MG63 (cell line): ENCODE data around the gene GABPB2. TPM values are rescaled to one million over a fixed set of nuclear protein-coding genes. Genes with fewer than 3 reads are reported as not detected.

Experiments
- DNase-seq: peaks from one replicate; pipeline ENCODE4 v3.0.0-alpha.2; 2020
- H3K27me3 ChIP-seq: fragments of 250-450 bp; sonication (Bioruptor Pico); 2 replicates; pipeline ENCODE4 v1.5.1; 2020; ENCODE audit warnings: mild to moderate bottlenecking, moderate library complexity
- H3K36me3 ChIP-seq: fragments of 250-450 bp; sonication (Bioruptor Pico); 2 replicates; pipeline ENCODE4 v1.5.1; 2020; ENCODE audit warnings: mild to moderate bottlenecking, moderate library complexity
- H3K4me3 ChIP-seq: fragments of 250-450 bp; sonication (Bioruptor Pico); 2 replicates; pipeline ENCODE4 v1.5.1; 2020; ENCODE audit warnings: mild to moderate bottlenecking, moderate library complexity
- H3K9me3 ChIP-seq: fragments of 250-450 bp; sonication (Bioruptor Pico); 2 replicates; pipeline ENCODE4 v1.5.1; 2020; ENCODE audit warnings: mild to moderate bottlenecking, moderate library complexity
- total RNA-seq: library from RNA; depleted of rRNA; stranded (reverse); fragments of >200 nt; shearing (Covaris generic); gene quantifications from 2 replicates; pipeline ENCODE4 v1.2.3, GENCODE V29; 2014; ENCODE audit warnings: low replicate concordance; rRNA removed

GABPB2 gene
- total RNA-seq, 1 experiment from 2014 or later = 2.2 TPM

- H3K27me3 ChIP-seq = no peaks in the 10 kb centered on the region
- peak; percentile 26 for DNase-seq
- H3K9me3 ChIP-seq = no peaks in the 10 kb centered on the region
- peaks cover 43% of the 10 kb centered on the region for H3K36me3 ChIP-seq
- peak overlapping the region; percentile 96 for H3K4me3 ChIP-seq
These were observed 96.0 kb downstream of the GABPB2 start for GRCh38 chr1:151166505-151166956.

GRCh38 chr1:151167116-151167515 lies 96.6 kb downstream of the GABPB2 start:
- Histone ChIP-seq H3K36me3 (peaks cover 37% of the 10 kb centered on the region), H3K4me3 (peak overlapping the region; percentile 96), H3K9me3 (no peaks in the 10 kb centered on the region), H3K27me3 (no peaks in the 10 kb centered on the region)
- DNase-seq = no peak

- no peak for DNase-seq
- no peaks in the 10 kb centered on the region for H3K27me3 ChIP-seq
- H3K36me3 ChIP-seq = peaks cover 30% of the 10 kb centered on the region
- no peak overlapping the region for H3K4me3 ChIP-seq
- H3K9me3 ChIP-seq = no peaks in the 10 kb centered on the region
These were observed 100.6 kb downstream of the GABPB2 start for GRCh38 chr1:151171190-151171589.

Other genes starting within 250 kb of the GABPB2 start
- gene ARNT, start 194.2 kb upstream of the GABPB2 start, total RNA-seq = 7.3 and 13.7 TPM in 2 replicates
- not detected in 2 replicates for gene CTXND2, start 183.6 kb upstream of the GABPB2 start, total RNA-seq
- gene SETDB1, start 144.4 kb upstream of the GABPB2 start, total RNA-seq = 23.5 and 49.2 TPM in 2 replicates
- 86.1 and 89.6 TPM in 2 replicates for gene CERS2, start 95.9 kb upstream of the GABPB2 start, total RNA-seq
- gene ANXA9, start 88.5 kb upstream of the GABPB2 start, total RNA-seq = 0.46 TPM in 1 of 2 replicates, not detected in the other
- 8.7 and 8.9 TPM in 2 replicates for gene MINDY1, start 63.9 kb upstream of the GABPB2 start, total RNA-seq
- 7.5 and 8.1 TPM in 2 replicates for gene PRUNE1, start 62.3 kb upstream of the GABPB2 start, total RNA-seq
- 0.20 and 5.5 TPM in 2 replicates for gene BNIPL, start 34.2 kb upstream of the GABPB2 start, total RNA-seq
- gene C1orf56, start 23.0 kb upstream of the GABPB2 start, total RNA-seq = 1.1 TPM in 1 of 2 replicates, not detected in the other
- gene CDC42SE1, start 11.1 kb upstream of the GABPB2 start, total RNA-seq = 39.9 and 44.1 TPM in 2 replicates
- 6.8 and 11.5 TPM in 2 replicates for gene MLLT11, start 10.4 kb upstream of the GABPB2 start, total RNA-seq
- 1.4 TPM in 1 of 2 replicates, not detected in the other for gene SEMA6C, start 75.9 kb downstream of the GABPB2 start, total RNA-seq
- not detected in 2 replicates for gene TNFAIP8L2, start 85.9 kb downstream of the GABPB2 start, total RNA-seq
- 2.0 and 11.4 TPM in 2 replicates for gene LYSMD1, start 95.1 kb downstream of the GABPB2 start, total RNA-seq
- gene SCNM1, start 95.4 kb downstream of the GABPB2 start, total RNA-seq = 43.1 and 69.6 TPM in 2 replicates
- gene TMOD4, start 105.2 kb downstream of the GABPB2 start, total RNA-seq = not detected in 2 replicates
- gene VPS72, start 119.4 kb downstream of the GABPB2 start, total RNA-seq = 87.3 and 105 TPM in 2 replicates
- gene PIP5K1A, start 127.8 kb downstream of the GABPB2 start, total RNA-seq = 28.3 and 38.6 TPM in 2 replicates
- gene PSMD4, start 184.0 kb downstream of the GABPB2 start, total RNA-seq = 225 and 311 TPM in 2 replicates
- 14.9 and 22.9 TPM in 2 replicates for gene ZNF687, start 211.5 kb downstream of the GABPB2 start, total RNA-seq